Stomach (tissue), 4 donors: ENCODE data around the gene MEOX2.

Experiments used
- POLR2A ChIP-seq, 4 donors: fragments of 450-650 bp; IDR thresholded peaks; one replicate each; pipeline ENCODE4 v1.6.1; 2016; ENCODE audit warnings: antibody characterized with exemption in 4 of 4, control low read depth in 2 of 4, mild to moderate bottlenecking in 1 of 4, moderate library complexity in 1 of 4
- TF ChIP-seq, protein P1 (sequence below), 7 experiments: fragments of 450-650 bp in 4 of 7; fragments of 200-600 bp in 3 of 7; sonication (generic) in 3 of 7; IDR thresholded peaks; one replicate each; pipeline ENCODE4 v1.5.1; 2016 to 2019; ENCODE audit warnings: antibody characterized with exemption in 7 of 7, control low read depth in 2 of 7, mild to moderate bottlenecking in 1 of 7

DNA sequence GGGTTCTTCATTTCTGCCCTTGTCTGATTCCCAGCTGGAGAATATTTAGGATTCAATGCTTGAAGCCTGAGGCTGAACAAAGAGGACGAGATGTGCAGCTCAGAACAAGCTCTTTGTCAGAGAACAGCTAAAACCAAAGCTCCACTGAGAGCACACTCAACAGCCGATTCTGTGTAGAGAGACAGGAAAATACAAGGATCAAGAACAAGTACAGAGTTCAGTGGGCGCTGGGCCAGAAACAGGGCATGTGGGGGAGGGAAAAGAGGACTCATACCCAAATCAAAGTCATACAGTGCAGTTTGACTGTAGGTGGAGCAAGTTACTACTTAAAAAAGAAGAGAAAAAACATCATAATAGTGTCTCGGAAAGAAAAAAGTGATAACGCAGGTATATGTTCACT is 124.6 kb downstream of the MEOX2 start, which contains the start of gene AGMO:
- TF ChIP-seq, protein P1, sequence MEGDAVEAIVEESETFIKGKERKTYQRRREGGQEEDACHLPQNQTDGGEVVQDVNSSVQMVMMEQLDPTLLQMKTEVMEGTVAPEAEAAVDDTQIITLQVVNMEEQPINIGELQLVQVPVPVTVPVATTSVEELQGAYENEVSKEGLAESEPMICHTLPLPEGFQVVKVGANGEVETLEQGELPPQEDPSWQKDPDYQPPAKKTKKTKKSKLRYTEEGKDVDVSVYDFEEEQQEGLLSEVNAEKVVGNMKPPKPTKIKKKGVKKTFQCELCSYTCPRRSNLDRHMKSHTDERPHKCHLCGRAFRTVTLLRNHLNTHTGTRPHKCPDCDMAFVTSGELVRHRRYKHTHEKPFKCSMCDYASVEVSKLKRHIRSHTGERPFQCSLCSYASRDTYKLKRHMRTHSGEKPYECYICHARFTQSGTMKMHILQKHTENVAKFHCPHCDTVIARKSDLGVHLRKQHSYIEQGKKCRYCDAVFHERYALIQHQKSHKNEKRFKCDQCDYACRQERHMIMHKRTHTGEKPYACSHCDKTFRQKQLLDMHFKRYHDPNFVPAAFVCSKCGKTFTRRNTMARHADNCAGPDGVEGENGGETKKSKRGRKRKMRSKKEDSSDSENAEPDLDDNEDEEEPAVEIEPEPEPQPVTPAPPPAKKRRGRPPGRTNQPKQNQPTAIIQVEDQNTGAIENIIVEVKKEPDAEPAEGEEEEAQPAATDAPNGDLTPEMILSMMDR (IDR thresholded peaks at IDR 0.05) = no peak
- no peak for TF ChIP-seq POLR2A (IDR thresholded peaks at IDR 0.05)
